GM12874 (cell line): ENCODE measurements around the gene PTPRN2.

Experiments
- CTCF ChIP-seq: IDR thresholded peaks from 2 replicates; pipeline ENCODE4 v1.5.1; 2011; ENCODE audit warnings: low read depth, mild to moderate bottlenecking, control low read depth, low read length, moderate library complexity; ENCODE audit not compliant: insufficient read depth

The PTPRN2 gene

GRCh38 chr7:157822688-157823031, 765.0 kb downstream of the PTPRN2 start:
- TF ChIP-seq CTCF, result no peak

DNA sequence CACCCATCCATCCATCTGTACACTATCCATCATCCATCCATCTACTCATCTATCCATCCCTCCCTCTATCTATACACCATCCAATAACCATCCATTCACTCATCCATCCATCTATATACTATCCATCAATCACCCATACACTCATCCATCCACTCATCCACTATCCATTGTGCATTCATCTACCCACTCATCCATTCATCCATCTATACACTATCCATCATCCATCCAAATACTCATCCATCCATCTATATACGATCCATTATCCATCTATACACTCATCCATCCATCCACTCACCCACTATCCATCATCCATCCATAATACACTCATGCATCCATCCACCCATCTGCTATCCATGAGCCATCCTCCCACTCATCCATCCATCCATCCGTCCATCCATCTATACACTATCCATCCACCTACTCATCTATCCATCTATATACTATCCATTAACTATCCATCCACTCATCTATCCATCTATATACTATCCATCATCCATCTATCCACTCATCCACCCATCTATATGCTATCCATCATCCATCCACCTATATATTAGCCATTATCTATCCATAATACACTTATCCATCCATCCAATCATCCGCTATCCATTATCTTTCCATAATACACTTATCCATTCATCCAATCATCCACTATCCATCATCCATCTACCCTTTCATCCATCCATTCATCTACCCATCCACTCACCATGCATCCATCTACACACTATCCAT, 765.5 kb downstream of the PTPRN2 start:
- no peak for TF ChIP-seq CTCF

DNA sequence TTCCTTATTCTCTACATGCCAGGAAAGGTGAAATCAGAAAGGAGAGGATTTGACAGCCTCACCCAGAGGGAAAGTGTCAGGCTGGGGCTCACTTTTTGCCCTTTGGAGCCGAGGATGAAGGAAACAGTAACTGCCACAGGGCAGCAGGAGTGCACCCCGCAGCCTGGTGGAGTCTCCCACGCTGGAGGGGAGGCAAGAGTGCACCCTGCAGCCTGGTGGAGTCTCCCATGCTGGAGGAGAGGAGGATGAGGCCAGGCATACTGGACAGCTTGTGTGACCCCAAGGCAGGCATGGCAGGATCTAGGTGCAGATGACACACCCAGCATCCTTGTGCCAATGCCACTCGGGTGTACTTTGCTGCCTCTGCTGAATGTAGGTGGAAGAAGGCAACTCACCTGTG, 766.8 kb downstream of the PTPRN2 start:
- TF ChIP-seq CTCF, result no peak

DNA sequence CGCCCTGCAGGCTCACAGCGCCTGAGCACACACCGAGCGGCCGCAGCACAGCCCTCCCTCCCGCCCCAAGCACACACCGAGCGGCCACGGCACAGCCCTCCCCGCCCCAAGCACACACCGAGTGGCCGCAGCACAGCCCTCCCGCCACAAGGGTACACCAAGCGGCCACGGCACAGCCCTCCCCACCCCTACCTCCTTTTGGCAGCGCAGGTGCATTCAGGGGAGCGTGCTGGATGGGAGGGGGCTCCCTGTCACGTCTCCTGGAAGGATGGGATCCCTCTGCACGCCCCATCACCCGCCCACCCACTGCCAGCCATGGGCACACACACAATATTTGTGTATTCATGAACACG, 768.2 kb downstream of the PTPRN2 start:
- no peak for TF ChIP-seq CTCF

GRCh38 chr7:157818701-157819454, 768.7 kb downstream of the PTPRN2 start:
- TF ChIP-seq CTCF, result no peak

- no peak for TF ChIP-seq CTCF
These were observed 769.5 kb downstream of the PTPRN2 start for GRCh38 chr7:157817944-157818700.

DNA sequence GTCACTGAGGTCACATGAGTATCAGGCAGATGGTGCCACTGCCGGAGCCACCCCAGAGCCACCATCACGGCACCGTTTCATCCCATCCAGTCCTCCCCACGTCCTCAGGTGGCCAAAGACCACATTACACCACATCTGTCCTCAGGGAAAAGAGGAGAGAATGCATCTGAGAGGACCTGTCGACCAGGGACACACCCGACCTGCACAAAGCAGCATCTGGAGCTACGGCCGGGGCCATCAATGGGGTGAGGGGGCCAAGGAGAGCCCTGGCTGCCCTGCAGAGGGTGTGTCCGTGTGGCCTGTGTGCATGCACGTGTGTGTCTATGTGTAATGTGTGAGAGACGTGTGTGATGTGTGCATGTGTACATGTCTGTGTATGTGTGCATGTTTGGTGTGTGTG, 770.2 kb downstream of the PTPRN2 start:
- no peak for TF ChIP-seq CTCF
